Liver (tissue), 9 donors: Measurements from ENCODE around the gene CFAP251. TPM values are rescaled to one million over a fixed set of nuclear protein-coding genes. Genes with fewer than 3 reads are reported as not detected.

ENCODE experiments used
- DNase-seq: peaks from one replicate; pipeline ENCODE4 v3.0.0-alpha.2; 2017; ENCODE audit warnings: low spot score
- H3K27ac ChIP-seq, 2 donors: one replicate each; pipeline ENCODE4 v1.7.0; 2013; ENCODE audit warnings: inconsistent platforms in 2 of 2, low read length in 2 of 2, control low read depth in 1 of 2, low read depth in 1 of 2, mild to moderate bottlenecking in 1 of 2
- H3K27me3 ChIP-seq, 4 donors: one replicate each; pipeline versions ENCODE4 v1.6.1 to v1.7.0; 2013; ENCODE audit warnings: low read length in 3 of 4, inconsistent platforms in 1 of 4, mild to moderate bottlenecking in 1 of 4, moderate library complexity in 1 of 4; ENCODE audit not compliant: control insufficient read depth in 4 of 4, insufficient read depth in 4 of 4
- H3K36me3 ChIP-seq, 4 donors: one replicate each; pipeline versions ENCODE4 v1.6.1 to v1.7.0; 2013; ENCODE audit warnings: low read length in 3 of 4, mild to moderate bottlenecking in 3 of 4, low read depth in 1 of 4, moderate library complexity in 1 of 4; ENCODE audit not compliant: control insufficient read depth in 4 of 4, insufficient read depth in 3 of 4
- H3K4me1 ChIP-seq, 4 donors: one replicate each; pipeline versions ENCODE4 v1.6.1 to v1.7.0; 2013; ENCODE audit warnings: low read length in 3 of 4, mild to moderate bottlenecking in 3 of 4, moderate library complexity in 1 of 4; ENCODE audit not compliant: control insufficient read depth in 4 of 4, insufficient read depth in 4 of 4
- H3K4me3 ChIP-seq, 3 donors: one replicate each; pipeline versions ENCODE4 v1.6.1 to v1.7.0; 2013; ENCODE audit warnings: low read length in 3 of 3, control low read depth in 1 of 3, low read depth in 1 of 3, mild to moderate bottlenecking in 1 of 3
- H3K9ac ChIP-seq, 2 donors: one replicate each; pipeline ENCODE4 v1.7.0; 2013; ENCODE audit warnings: low read length in 2 of 2, mild to moderate bottlenecking in 2 of 2, moderate library complexity in 2 of 2, control low read depth in 1 of 2, low read depth in 1 of 2
- H3K9me3 ChIP-seq, 4 donors: one replicate each; pipeline versions ENCODE4 v1.6.1 to v1.7.0; 2013; ENCODE audit warnings: low read length in 3 of 4; ENCODE audit not compliant: control insufficient read depth in 4 of 4
- EGR1 ChIP-seq, 2 donors: IDR thresholded peaks; 2 replicates each; pipeline ENCODE4 v1.6.1; 2016 to 2018; ENCODE audit warnings: antibody characterized with exemption in 2 of 2, low read depth in 2 of 2
- FOXA1 ChIP-seq: IDR thresholded peaks from 2 replicates; pipeline ENCODE4 v1.6.1; 2016; ENCODE audit warnings: antibody characterized with exemption
- FOXA2 ChIP-seq: IDR thresholded peaks from 2 replicates; pipeline ENCODE4 v1.6.1; 2016; ENCODE audit warnings: antibody characterized with exemption
- GABPA ChIP-seq, 2 donors: IDR thresholded peaks in 1 of 2; conservative IDR thresholded peaks in 1 of 2; 2 replicates each; pipeline ENCODE4 v1.6.1; 2016; ENCODE audit warnings: antibody characterized with exemption in 2 of 2, mild to moderate bottlenecking in 1 of 2, moderate library complexity in 1 of 2
- HNF4A ChIP-seq, 2 donors: conservative IDR thresholded peaks; 2 replicates each; pipeline ENCODE4 v1.6.1; 2016; ENCODE audit warnings: antibody characterized with exemption in 2 of 2, mild to moderate bottlenecking in 2 of 2
- HNF4G ChIP-seq: IDR thresholded peaks from 2 replicates; pipeline ENCODE4 v1.6.1; 2016; ENCODE audit warnings: antibody characterized with exemption
- JUND ChIP-seq, 2 donors: IDR thresholded peaks; 2 replicates each; pipeline ENCODE4 v1.6.1; 2016; ENCODE audit warnings: antibody characterized with exemption in 2 of 2
- NR2F2 ChIP-seq: IDR thresholded peaks from 2 replicates; pipeline ENCODE4 v1.6.1; 2016; ENCODE audit warnings: antibody characterized with exemption
- RAD21 ChIP-seq, 2 donors: IDR thresholded peaks; 2 replicates each; pipeline ENCODE4 v1.6.1; 2016; ENCODE audit warnings: antibody characterized with exemption in 2 of 2, mild to moderate bottlenecking in 2 of 2
- REST ChIP-seq: IDR thresholded peaks from 2 replicates; pipeline ENCODE4 v1.6.1; 2016; ENCODE audit warnings: antibody characterized with exemption, mild to moderate bottlenecking
- RXRA ChIP-seq, 2 donors: IDR thresholded peaks; 2 replicates each; pipeline ENCODE4 v1.6.1; 2017 to 2018; ENCODE audit warnings: antibody characterized with exemption in 2 of 2, mild to moderate bottlenecking in 1 of 2
- SP1 ChIP-seq: IDR thresholded peaks from 2 replicates; pipeline ENCODE4 v1.6.1; 2018; ENCODE audit warnings: antibody characterized with exemption, mild to moderate bottlenecking
- TAF1 ChIP-seq: conservative IDR thresholded peaks from 2 replicates; pipeline ENCODE4 v1.6.1; 2016; ENCODE audit warnings: antibody characterized with exemption, mild to moderate bottlenecking
- YY1 ChIP-seq: IDR thresholded peaks from 2 replicates; pipeline ENCODE4 v1.6.1; 2016; ENCODE audit warnings: antibody characterized with exemption, mild to moderate bottlenecking
- ZBTB33 ChIP-seq: IDR thresholded peaks from 2 replicates; pipeline ENCODE4 v1.6.1; 2016; ENCODE audit warnings: antibody characterized with exemption
- WGBS: extraction: QIAGEN DNeasy Blood & Tissue Kit; methylation state at CpG from one replicate; pipeline ENCODE4 v1.1.7; 2013; 5-methylcytosine and 5-hydroxymethylcytosine counted together
- polyA plus RNA-seq, 2 donors: library from polyadenylated mRNA; stranded (reverse) in 1 of 2; unstranded in 1 of 2; fragments of 200-250 nt in 1 of 2; fragments of >200 nt in 1 of 2; fragmentation: Nextera tagmentation in 1 of 2; extraction: Ambion mirVana in 1 of 2; gene quantifications; one replicate each; pipeline versions ENCODE4 v1.2.1 to v1.2.3, GENCODE V29; 2013 to 2015
- total RNA-seq, 2 donors: library from RNA; depleted of rRNA; stranded (reverse); fragments of >200 nt; gene quantifications; one replicate each; pipeline ENCODE4 v1.2.3, GENCODE V29; 2014
- TF ChIP-seq, protein P1 (sequence below): IDR thresholded peaks from 2 replicates; pipeline ENCODE4 v1.6.1; 2016; ENCODE audit warnings: antibody characterized with exemption
- TF ChIP-seq, protein P2 (sequence below): IDR thresholded peaks from 2 replicates; pipeline ENCODE4 v1.6.1; 2016; ENCODE audit warnings: antibody characterized with exemption
- TF ChIP-seq, protein P3 (sequence below): fragments of 150-350 bp; IDR thresholded peaks from 2 replicates; pipeline ENCODE4 v1.5.1; 2017; ENCODE audit warnings: improper control_type of control experiment, low read depth, low read length; ENCODE audit not compliant: missing input control
- donor health status: healthy.
- donor health status: healthy.
- donor health status: healthy.
- donor health status: healthy.
- donor health status: healthy.

Gene CFAP251
- total and polyA plus RNA-seq, 4 donors, result 1.6 to 4.0 (median 2.0) TPM

GRCh38 chr12:121888478-121889273 lies 29.7 kb upstream of the CFAP251 start, which contains the start of gene PSMD9:
Gene PSMD9 (plus strand): TSS chr12:121888790. CDS start chr12:121888857, 67 bp downstream.
- peak within 1 kb of the TSS; percentile 94 to 95 for H3K27ac ChIP-seq
- H3K36me3 ChIP-seq, result no peaks in the 10 kb centered on the region
- H3K27me3 ChIP-seq, result no peaks in the 10 kb centered on the region
- WGBS, result under 1% methylated on average over 67 of the region's 67 CpGs
- H3K9me3 ChIP-seq, result no peaks in the 10 kb centered on the region
- peak within 1 kb of the TSS; percentile 61 to 96 (median 89) for H3K4me3 ChIP-seq
- H3K9ac ChIP-seq, result peak within 1 kb of the TSS; percentile 86 to 95
- DNase-seq, result peak; percentile 99
- TF ChIP-seq JUND (IDR thresholded peaks at IDR 0.05) (peak; percentile 73 to 81), HNF4G (no peak), RAD21 (IDR thresholded peaks at IDR 0.05) (peak; percentile 80 to 86), NR2F2 (peak; percentile 72), SP1 (peak; percentile 84), FOXA1 (no peak), HNF4A (conservative IDR thresholded peaks at IDR 0.05) (peak; percentile 8 to 50), TAF1 (peak; percentile 27), REST (peak; percentile 86), FOXA2 (peak; percentile 34), YY1 (peak; percentile 96), RXRA (IDR thresholded peaks at IDR 0.05) (peak; percentile 71 to 78), GABPA (IDR thresholded peaks at IDR 0.05 in 1 of 2, conservative IDR thresholded peaks at IDR 0.05 in 1 of 2) (peak; percentile 76 to 95), EGR1 (IDR thresholded peaks at IDR 0.05; ENCODE audit: low read depth in 2 of 2) (peak in 1 of 2 donors; percentile 75), ZBTB33 (peak; percentile 98)
- TF ChIP-seq, protein P1, sequence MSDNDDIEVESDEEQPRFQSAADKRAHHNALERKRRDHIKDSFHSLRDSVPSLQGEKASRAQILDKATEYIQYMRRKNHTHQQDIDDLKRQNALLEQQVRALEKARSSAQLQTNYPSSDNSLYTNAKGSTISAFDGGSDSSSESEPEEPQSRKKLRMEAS, result peak; percentile 97
- TF ChIP-seq, protein P2, sequence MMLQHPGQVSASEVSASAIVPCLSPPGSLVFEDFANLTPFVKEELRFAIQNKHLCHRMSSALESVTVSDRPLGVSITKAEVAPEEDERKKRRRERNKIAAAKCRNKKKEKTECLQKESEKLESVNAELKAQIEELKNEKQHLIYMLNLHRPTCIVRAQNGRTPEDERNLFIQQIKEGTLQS, result peak; percentile 55
- TF ChIP-seq, protein P3, sequence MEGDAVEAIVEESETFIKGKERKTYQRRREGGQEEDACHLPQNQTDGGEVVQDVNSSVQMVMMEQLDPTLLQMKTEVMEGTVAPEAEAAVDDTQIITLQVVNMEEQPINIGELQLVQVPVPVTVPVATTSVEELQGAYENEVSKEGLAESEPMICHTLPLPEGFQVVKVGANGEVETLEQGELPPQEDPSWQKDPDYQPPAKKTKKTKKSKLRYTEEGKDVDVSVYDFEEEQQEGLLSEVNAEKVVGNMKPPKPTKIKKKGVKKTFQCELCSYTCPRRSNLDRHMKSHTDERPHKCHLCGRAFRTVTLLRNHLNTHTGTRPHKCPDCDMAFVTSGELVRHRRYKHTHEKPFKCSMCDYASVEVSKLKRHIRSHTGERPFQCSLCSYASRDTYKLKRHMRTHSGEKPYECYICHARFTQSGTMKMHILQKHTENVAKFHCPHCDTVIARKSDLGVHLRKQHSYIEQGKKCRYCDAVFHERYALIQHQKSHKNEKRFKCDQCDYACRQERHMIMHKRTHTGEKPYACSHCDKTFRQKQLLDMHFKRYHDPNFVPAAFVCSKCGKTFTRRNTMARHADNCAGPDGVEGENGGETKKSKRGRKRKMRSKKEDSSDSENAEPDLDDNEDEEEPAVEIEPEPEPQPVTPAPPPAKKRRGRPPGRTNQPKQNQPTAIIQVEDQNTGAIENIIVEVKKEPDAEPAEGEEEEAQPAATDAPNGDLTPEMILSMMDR, result peak; percentile 78
- H3K4me1 ChIP-seq, result peaks cover 0 to 28% (median 15%) of the 10 kb centered on the region in 4 donors
